Measurements from ENCODE around the gene RAPGEF1.

DNA sequence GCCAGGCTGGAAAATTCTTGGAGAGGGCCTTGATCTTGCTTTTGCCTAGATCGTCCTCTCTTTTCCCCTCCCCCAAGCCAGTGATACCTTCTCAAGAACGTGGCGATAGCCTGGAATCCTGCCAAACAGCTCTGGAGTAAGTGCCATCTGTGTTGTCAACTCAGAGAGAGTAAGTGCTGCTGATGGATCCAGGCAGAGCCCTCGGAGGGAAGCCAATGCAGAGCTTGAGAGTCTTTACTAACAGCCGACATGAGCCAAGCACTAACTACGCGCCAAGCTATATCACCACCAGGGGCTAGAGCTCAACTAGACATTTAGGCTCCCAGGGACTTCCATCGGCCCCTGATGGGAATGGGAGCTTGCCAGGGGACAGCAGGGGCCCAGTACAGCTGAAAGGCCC is 17.6 kb downstream of the RAPGEF1 start:
- TF ChIP-seq, protein P1, sequence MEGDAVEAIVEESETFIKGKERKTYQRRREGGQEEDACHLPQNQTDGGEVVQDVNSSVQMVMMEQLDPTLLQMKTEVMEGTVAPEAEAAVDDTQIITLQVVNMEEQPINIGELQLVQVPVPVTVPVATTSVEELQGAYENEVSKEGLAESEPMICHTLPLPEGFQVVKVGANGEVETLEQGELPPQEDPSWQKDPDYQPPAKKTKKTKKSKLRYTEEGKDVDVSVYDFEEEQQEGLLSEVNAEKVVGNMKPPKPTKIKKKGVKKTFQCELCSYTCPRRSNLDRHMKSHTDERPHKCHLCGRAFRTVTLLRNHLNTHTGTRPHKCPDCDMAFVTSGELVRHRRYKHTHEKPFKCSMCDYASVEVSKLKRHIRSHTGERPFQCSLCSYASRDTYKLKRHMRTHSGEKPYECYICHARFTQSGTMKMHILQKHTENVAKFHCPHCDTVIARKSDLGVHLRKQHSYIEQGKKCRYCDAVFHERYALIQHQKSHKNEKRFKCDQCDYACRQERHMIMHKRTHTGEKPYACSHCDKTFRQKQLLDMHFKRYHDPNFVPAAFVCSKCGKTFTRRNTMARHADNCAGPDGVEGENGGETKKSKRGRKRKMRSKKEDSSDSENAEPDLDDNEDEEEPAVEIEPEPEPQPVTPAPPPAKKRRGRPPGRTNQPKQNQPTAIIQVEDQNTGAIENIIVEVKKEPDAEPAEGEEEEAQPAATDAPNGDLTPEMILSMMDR (IDR thresholded peaks at IDR 0.05; ENCODE audit: poor library complexity, severe bottlenecking), result no peak
- no peak for TF ChIP-seq TAF1 (IDR thresholded peaks at IDR 0.05; ENCODE audit: low read depth)
- TF ChIP-seq EZH2 (IDR thresholded peaks at IDR 0.05; ENCODE audit: borderline replicate concordance, insufficient read depth, low read length, poor library complexity, severe bottlenecking), result no peak
- no peak for TF ChIP-seq EP300 (conservative IDR thresholded peaks at IDR 0.05; ENCODE audit: poor library complexity, severe bottlenecking)
- TF ChIP-seq POLR2AphosphoS5 (IDR thresholded peaks at IDR 0.05), result no peak
